Measurements from ENCODE around the gene FBXL2.

DNA sequence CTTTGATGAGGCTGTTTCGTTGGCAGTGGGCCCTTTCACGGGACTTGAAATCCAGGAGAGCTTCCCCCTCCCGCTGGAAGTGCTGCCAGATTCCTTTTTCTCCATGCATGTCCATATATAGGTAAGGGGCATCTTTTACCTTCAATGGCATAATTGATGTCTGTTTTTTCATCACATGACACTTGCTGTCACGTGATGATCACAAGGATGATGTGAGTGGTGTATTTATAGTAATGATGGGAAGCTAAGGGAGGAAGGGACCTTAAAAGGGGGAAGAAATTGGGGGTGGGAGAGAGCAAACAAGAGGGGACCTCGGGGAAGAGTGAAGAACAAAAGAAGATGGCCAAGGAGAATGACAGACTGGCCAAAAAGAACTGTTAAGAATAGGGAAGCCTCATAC, 47.3 kb upstream of the FBXL2 start:
- TF ChIP-seq CTCF (IDR thresholded peaks at IDR 0.05): no peak
- TF ChIP-seq POLR2AphosphoS5 (IDR thresholded peaks at IDR 0.05): no peak

Data from suprapubic skin (tissue), 3 donors.